Spinal cord (tissue), 10 donors: ENCODE results near the gene COPZ1. TPM values are rescaled to one million over a fixed set of nuclear protein-coding genes. Genes with fewer than 3 reads are reported as not detected.
"Not testable (repeated sequence)": the region's sequence is repeated elsewhere in the genome, so short reads cannot be mapped to it uniquely, and the experiment has no call there.

Experiments
- DNase-seq, 6 donors: peaks; one replicate each; pipeline versions ENCODE4 v3.0.0 to v3.0.0-alpha.2; 2013 to 2015; ENCODE audit warnings: low spot score in 6 of 6, low read depth in 4 of 6
- H3K27ac ChIP-seq: one replicate; pipeline ENCODE4 v1.5.1; 2013; ENCODE audit warnings: low read depth, low read length, control low read depth
- H3K27me3 ChIP-seq: one replicate; pipeline ENCODE4 v1.6.1; 2013; ENCODE audit warnings: low read length; ENCODE audit not compliant: control insufficient read depth, insufficient read depth
- H3K36me3 ChIP-seq: one replicate; pipeline ENCODE4 v1.6.1; 2013; ENCODE audit warnings: low read length; ENCODE audit not compliant: control insufficient read depth, insufficient read depth
- H3K4me1 ChIP-seq: one replicate; pipeline ENCODE4 v1.6.1; 2013; ENCODE audit warnings: low read length; ENCODE audit not compliant: control insufficient read depth, insufficient read depth
- H3K4me3 ChIP-seq: one replicate; pipeline ENCODE4 v1.5.1; 2013; ENCODE audit warnings: low read depth, low read length, control low read depth
- H3K9me3 ChIP-seq: one replicate; pipeline ENCODE4 v1.6.1; 2013; ENCODE audit warnings: low read length; ENCODE audit not compliant: control insufficient read depth, insufficient read depth
- WGBS: methylation state at CpG from one replicate; pipeline ENCODE4 v1.1.5; 2013; ENCODE audit warnings: missing lambda C conversion rate; ENCODE audit not compliant: insufficient coverage; 5-methylcytosine and 5-hydroxymethylcytosine counted together
- long read RNA-seq, 4 donors: transcript quantifications; one replicate each; lab custom pipeline, GENCODE V29; 2026
- polyA plus RNA-seq, 2 donors: library from polyadenylated mRNA; unstranded; fragments of 120-200 nt; gene quantifications; one replicate each; pipeline ENCODE4 v1.2.1, GENCODE V29; 2013; ENCODE audit not compliant: insufficient read length in 2 of 2
- total RNA-seq, 2 donors: library from RNA; depleted of rRNA in 1 of 2; stranded (reverse); fragments of 120-200 nt in 1 of 2; fragments of >200 nt in 1 of 2; gene quantifications; one replicate each; pipeline versions ENCODE4 v1.2.3 to v1.2.4, GENCODE V29; 2013 to 2014
- donor health status: healthy.

COPZ1 gene
- total RNA-seq (100 to 1,000 TPM in 1 of 2 donors, 10 to 100 TPM in 1; 91.0 to 163 TPM), polyA plus RNA-seq (100 to 1,000 TPM; 150 to 164 TPM)
- long read RNA-seq, donor 1, transcript COPZ1-202 (8 exons, 880 nt): minor isoform, 5 of 94 reads
- long read RNA-seq, donor 1, transcript COPZ1-201 (9 exons, 1,897 nt): major isoform, 85 of 94 reads
- long read RNA-seq, donor 1, partial matches to known transcripts: 0 of 94 reads
- long read RNA-seq, donor 1, other reads (novel, unspliced or antisense): 0 of 94 reads
- long read RNA-seq, donor 2, transcript COPZ1-201 (9 exons, 1,897 nt): major isoform, 29 of 34 reads
- long read RNA-seq, donor 2, partial matches to known transcripts: 0 of 34 reads
- long read RNA-seq, donor 2, other reads (novel, unspliced or antisense): 0 of 34 reads
- long read RNA-seq, donor 3, transcript COPZ1-201 (9 exons, 1,897 nt): major isoform, 33 of 39 reads
- long read RNA-seq, donor 3, partial matches to known transcripts: 0 of 39 reads
- long read RNA-seq, donor 3, other reads (novel, unspliced or antisense): 0 of 39 reads
- long read RNA-seq, donor 4, transcript COPZ1-201 (9 exons, 1,897 nt): major isoform, 129 of 158 reads
- long read RNA-seq, donor 4, transcript COPZ1-202 (8 exons, 880 nt): minor isoform, 5 of 158 reads
- long read RNA-seq, donor 4, partial matches to known transcripts: 10 of 158 reads
- long read RNA-seq, donor 4, other reads (novel, unspliced or antisense): 0 of 158 reads

GRCh38 chr12:54324617-54325441, at the start of gene COPZ1:
COPZ1 (plus strand) TSS chr12:54325131; CDS start chr12:54325164, 33 bp downstream.
- Histone ChIP-seq H3K4me1 (peaks cover 20% of the 10 kb centered on the region), H3K36me3 (peaks cover 2% of the 10 kb centered on the region), H3K27ac (peak within 1 kb of the TSS; percentile 98), H3K4me3 (peak within 1 kb of the TSS; percentile 99), H3K9me3 (no peaks in the 10 kb centered on the region), H3K27me3 (no peaks in the 10 kb centered on the region)
- peak; percentile 96 to 100 (median 98) for DNase-seq
- WGBS: 1% methylated on average over 23 of the region's 34 CpGs

- 20% methylated on average over 1 of the region's 3 CpGs for WGBS
- Histone ChIP-seq H3K9me3 (no peaks in the 10 kb centered on the region), H3K36me3 (peaks cover 6% of the 10 kb centered on the region), H3K27me3 (no peaks in the 10 kb centered on the region), H3K4me3 (no peak overlapping the region), H3K4me1 (peaks cover 10% of the 10 kb centered on the region), H3K27ac (no peak overlapping the region)
- DNase-seq: no peak
These were observed 48.6 kb upstream of the COPZ1 start for GRCh38 chr12:54276368-54276767.

DNA sequence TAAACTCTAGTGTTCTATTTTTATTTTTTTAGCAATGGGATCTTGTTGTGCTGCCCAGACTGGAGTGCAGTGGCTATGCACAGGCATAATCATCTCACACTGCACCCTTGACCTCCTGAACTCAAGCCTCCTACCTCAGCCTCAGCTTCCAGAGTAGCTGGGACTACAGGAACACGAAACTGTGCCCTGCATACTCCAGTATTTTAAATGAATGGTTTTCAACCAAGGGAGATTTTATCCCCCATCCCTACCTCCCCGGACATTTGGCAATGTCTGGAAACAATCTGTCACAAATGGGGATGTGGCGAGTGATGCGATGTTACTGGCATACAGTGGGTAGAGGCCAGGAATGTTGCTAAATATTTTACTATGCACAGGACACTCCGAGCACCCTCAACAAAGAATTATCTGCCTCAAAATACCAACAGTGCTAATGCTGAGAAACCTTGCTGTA, 47.1 kb upstream of the COPZ1 start:
- DNase-seq: no peak
- no peaks in the 10 kb centered on the region for H3K9me3 ChIP-seq
- peak overlapping the region; percentile 99 for H3K4me3 ChIP-seq
- WGBS: no CpG with 5 or more reads among the region's 5 CpGs
- peaks cover 11% of the 10 kb centered on the region for H3K36me3 ChIP-seq
- peaks cover 15% of the 10 kb centered on the region for H3K4me1 ChIP-seq
- H3K27ac ChIP-seq: peak overlapping the region; percentile 99
- no peaks in the 10 kb centered on the region for H3K27me3 ChIP-seq

DNA sequence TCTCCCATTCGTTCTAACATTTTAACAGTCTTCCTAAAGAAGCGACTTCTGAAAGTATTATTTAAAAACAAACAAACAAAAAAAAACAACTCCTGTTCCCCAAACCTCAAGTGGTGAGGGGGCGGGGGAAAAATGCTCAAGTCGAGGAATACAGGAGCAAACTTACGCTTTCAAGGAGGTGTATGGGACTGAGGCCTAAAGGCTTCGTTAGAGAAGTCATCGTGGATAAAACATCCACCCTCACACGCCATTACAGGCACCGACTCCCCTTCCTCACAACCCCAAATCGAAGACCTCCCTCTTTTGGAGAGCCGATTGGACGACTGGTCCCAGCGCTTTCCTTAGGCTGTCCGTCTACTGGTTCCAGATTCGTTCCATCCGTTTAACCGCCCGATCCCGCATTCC, 45.7 kb upstream of the COPZ1 start:
- WGBS: 0% methylated on average over 14 of the region's 19 CpGs
- peak overlapping the region; percentile 99 for H3K27ac ChIP-seq
- peaks cover 10% of the 10 kb centered on the region for H3K36me3 ChIP-seq
- no peak for DNase-seq
- no peaks in the 10 kb centered on the region for H3K9me3 ChIP-seq
- H3K4me1 ChIP-seq: peaks cover 24% of the 10 kb centered on the region
- H3K27me3 ChIP-seq: no peaks in the 10 kb centered on the region
- H3K4me3 ChIP-seq: peak overlapping the region; percentile 99

GRCh38 chr12:54279632-54280467, 45.1 kb upstream of the COPZ1 start, which contains the start of gene CBX5:
CBX5 (minus strand) TSS chr12:54280122; CDS start chr12:54257650, 22,472 bp downstream.
- Histone ChIP-seq H3K9me3 (no peaks in the 10 kb centered on the region), H3K4me1 (peaks cover 24% of the 10 kb centered on the region)
- WGBS: under 1% methylated on average over 47 of the region's 49 CpGs

GRCh38 chr12:54280468-54281260, 44.3 kb upstream of the COPZ1 start, which contains the start of gene HNRNPA1:
HNRNPA1 (plus strand) TSS chr12:54280726; CDS start chr12:54280808, 82 bp downstream.
- no peaks in the 10 kb centered on the region for H3K9me3 ChIP-seq
- H3K4me3 ChIP-seq: peak within 1 kb of the TSS; percentile 99
- WGBS: under 1% methylated on average over 48 of the region's 48 CpGs
- peaks cover 10% of the 10 kb centered on the region for H3K36me3 ChIP-seq
- peak within 1 kb of the TSS; percentile 99 for H3K27ac ChIP-seq
- peak; percentile 96 to 100 (median 98) for DNase-seq
- no peaks in the 10 kb centered on the region for H3K27me3 ChIP-seq
- H3K4me1 ChIP-seq: peaks cover 24% of the 10 kb centered on the region

More at GRCh38 chr12:54279632-54280467, 45.1 kb upstream of the COPZ1 start, which contains the start of gene CBX5:
- H3K27me3 ChIP-seq: no peaks in the 10 kb centered on the region
- peak; percentile 99 to 100 (median 100) for DNase-seq
- peak within 1 kb of the TSS; percentile 99 for H3K4me3 ChIP-seq
- H3K36me3 ChIP-seq: peaks cover 10% of the 10 kb centered on the region
- H3K27ac ChIP-seq: peak within 1 kb of the TSS; percentile 99

- Histone ChIP-seq H3K27ac (peak overlapping the region; percentile 99), H3K36me3 (peaks cover 14% of the 10 kb centered on the region), H3K4me3 (peak overlapping the region; percentile 99), H3K4me1 (peaks cover 24% of the 10 kb centered on the region)
- H3K9me3 ChIP-seq, DNase-seq, H3K27me3 ChIP-seq: not testable (repeated sequence)
- 0% methylated on average over 5 of the region's 10 CpGs for WGBS
These were observed 43.7 kb upstream of the COPZ1 start for GRCh38 chr12:54281261-54281638.

GRCh38 chr12:54281694-54282093, 43.2 kb upstream of the COPZ1 start:
- not testable (repeated sequence) for H3K9me3 ChIP-seq, H3K27me3 ChIP-seq, DNase-seq
- H3K27ac ChIP-seq: peak overlapping the region; percentile 99
- peak overlapping the region; percentile 99 for H3K4me3 ChIP-seq
- no CpG with 5 or more reads among the region's 4 CpGs for WGBS
- H3K36me3 ChIP-seq: peaks cover 14% of the 10 kb centered on the region
- peaks cover 24% of the 10 kb centered on the region for H3K4me1 ChIP-seq
